GM12875 (cell line): ENCODE results near the gene ZNF185.
A peak's percentile ranks its signal among the peaks of the same experiment; 100 is the strongest.

Experiments
- H3K4me3 ChIP-seq: one replicate; pipeline ENCODE4 v1.5.1; 2011; ENCODE audit warnings: low read depth, low read length, control low read depth
- TF ChIP-seq, protein P1 (sequence below): IDR thresholded peaks from 2 replicates; pipeline ENCODE4 v1.5.1; 2011; ENCODE audit warnings: low read depth, mild to moderate bottlenecking, control low read depth, inconsistent platforms, low read length, moderate library complexity, borderline replicate concordance; ENCODE audit not compliant: insufficient read depth

The ZNF185 gene

GRCh38 chrX:152932598-152933175, 34.8 kb downstream of the ZNF185 start:
- TF ChIP-seq, protein P1, sequence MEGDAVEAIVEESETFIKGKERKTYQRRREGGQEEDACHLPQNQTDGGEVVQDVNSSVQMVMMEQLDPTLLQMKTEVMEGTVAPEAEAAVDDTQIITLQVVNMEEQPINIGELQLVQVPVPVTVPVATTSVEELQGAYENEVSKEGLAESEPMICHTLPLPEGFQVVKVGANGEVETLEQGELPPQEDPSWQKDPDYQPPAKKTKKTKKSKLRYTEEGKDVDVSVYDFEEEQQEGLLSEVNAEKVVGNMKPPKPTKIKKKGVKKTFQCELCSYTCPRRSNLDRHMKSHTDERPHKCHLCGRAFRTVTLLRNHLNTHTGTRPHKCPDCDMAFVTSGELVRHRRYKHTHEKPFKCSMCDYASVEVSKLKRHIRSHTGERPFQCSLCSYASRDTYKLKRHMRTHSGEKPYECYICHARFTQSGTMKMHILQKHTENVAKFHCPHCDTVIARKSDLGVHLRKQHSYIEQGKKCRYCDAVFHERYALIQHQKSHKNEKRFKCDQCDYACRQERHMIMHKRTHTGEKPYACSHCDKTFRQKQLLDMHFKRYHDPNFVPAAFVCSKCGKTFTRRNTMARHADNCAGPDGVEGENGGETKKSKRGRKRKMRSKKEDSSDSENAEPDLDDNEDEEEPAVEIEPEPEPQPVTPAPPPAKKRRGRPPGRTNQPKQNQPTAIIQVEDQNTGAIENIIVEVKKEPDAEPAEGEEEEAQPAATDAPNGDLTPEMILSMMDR, result no peak

GRCh38 chrX:152936306-152936705, 38.4 kb downstream of the ZNF185 start:
- no peak overlapping the region for H3K4me3 ChIP-seq
- TF ChIP-seq, protein P1, result no peak

More at GRCh38 chrX:152932598-152933175, 34.8 kb downstream of the ZNF185 start:
- no peak overlapping the region for H3K4me3 ChIP-seq

DNA sequence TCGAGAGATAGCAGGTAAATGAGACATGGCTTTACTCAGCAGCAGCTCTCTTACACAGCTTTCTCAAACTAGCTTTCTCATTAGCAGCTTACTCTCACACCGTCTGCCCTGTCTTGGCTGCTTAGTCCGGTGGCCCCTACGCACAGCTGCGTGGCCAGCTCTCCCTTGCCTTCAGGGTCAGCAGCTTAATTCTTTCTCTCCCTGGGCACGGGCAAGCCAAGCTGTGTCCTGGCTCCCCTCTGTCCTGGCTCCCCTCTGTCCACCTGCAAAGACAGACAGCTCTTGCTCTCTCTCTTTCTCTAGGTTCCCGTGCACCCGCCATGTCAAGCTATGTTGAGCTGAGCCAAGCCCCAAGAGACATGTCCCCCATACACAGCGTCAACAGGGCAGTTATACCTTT, 39.4 kb downstream of the ZNF185 start:
- TF ChIP-seq, protein P1, result no peak
- H3K4me3 ChIP-seq, result no peak overlapping the region

DNA sequence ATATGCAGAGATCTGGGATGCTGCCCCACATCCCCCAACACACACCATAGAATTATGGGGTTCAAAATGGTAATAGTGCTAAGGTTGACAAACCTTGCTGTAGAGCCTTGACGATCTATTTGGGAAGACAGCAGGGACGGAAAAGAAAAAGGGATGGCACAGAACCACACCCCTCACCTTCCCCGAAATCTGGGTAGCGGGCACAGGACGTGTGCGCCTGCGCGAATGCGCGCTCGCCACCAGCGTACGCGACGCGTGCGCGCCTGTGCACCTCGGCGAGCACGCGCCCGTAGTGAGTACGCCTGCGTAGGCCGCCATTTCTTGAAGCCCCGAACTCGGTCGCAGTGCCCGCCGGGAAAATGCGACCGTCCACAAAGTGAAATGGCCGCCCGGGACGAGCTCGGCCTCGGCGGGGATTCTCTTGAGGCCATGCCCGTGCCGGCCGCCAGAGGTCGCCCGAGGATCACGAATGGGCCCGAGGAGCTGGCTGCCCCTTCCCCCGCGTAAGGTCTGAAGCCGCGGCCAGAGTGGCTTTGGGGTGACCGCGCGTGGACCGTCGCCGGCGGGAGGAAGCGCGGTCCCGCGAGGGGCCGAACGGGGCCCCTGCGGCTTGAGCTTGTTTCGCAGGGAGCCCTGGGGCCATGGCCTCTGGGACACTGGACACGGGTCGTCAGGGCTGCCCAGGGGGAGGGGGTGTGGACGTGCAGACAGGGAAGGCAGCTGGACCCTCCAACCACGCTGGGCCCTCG, 43.6 kb downstream of the ZNF185 start:
- TF ChIP-seq, protein P1, result peak; percentile 78
- peak overlapping the region; percentile 69 for H3K4me3 ChIP-seq

- H3K4me3 ChIP-seq, result peak overlapping the region; percentile 69
- TF ChIP-seq, protein P1, result no peak
Measured at GRCh38 chrX:152942077-152942442, 44.2 kb downstream of the ZNF185 start.

GRCh38 chrX:152943826-152944225, 46.0 kb downstream of the ZNF185 start:
- TF ChIP-seq, protein P1, result no peak
- H3K4me3 ChIP-seq, result no peak overlapping the region

DNA sequence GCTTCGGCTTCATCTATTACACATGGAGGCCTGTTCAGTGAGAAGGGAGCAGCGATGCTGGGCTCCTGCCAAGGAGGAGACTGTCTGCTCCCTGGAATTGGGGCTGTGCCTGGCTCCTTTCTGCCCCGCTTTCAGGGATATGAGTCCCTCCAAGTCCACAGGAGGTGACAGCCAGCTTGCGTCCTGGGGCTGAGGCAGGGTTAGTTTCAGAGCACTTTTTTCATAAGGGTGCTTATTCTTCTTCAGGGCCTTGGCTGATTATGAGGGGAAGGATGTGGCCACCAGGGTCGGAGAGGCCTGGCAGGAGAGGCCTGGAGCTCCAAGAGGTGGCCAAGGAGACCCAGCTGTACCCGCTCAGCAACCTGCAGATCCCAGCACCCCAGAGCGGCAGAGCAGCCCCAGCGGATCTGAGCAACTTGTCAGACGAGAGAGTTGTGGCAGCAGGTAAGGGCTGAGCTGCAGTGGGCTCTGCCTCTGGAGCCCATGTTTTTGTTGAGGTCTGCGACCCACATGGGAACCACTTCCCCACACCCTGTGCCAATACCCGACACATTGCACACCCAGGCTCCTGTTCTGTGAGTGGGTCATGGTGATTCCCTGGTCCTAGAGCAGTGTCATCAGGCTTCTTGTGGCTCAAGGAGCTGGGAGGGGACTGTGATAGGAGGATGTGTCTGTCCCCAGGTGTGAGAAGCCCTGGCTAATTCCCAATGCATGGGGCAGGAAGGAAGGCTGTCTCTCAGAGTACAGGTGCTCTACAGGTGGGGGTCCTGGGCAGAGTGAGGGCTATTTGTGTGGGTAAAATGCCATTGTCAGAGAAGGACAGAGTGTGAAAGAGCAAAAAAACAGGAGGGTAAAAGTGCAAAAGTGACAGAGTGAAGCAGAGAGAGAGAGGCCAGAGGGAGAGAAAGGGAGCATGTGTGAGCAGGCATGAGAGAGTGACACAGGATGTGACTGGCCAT, 47.4 kb downstream of the ZNF185 start:
- TF ChIP-seq, protein P1, result no peak
- no peak overlapping the region for H3K4me3 ChIP-seq
